Measurements from ENCODE around the gene TEKT5.
A peak's percentile ranks its signal among the peaks of the same experiment; 100 is the strongest.
"Not testable (repeated sequence)": the region's sequence is repeated elsewhere in the genome, so short reads cannot be mapped to it uniquely, and the experiment has no call there.

TEKT5 gene

GRCh38 chr16:10694830-10695229 is at the start of gene TEKT5:
TEKT5 (minus strand) TSS chr16:10694930; CDS start chr16:10694873, 57 bp downstream.
- no peak for DNase-seq

GRCh38 chr16:10743610-10744369 is 49.1 kb upstream of the TEKT5 start, which contains the start of gene NUBP1:
NUBP1 (plus strand) TSS chr16:10743842; CDS start chr16:10743864, 22 bp downstream.
- DNase-seq = peak; percentile 82

GRCh38 chr16:10743227-10743609 is 48.5 kb upstream of the TEKT5 start:
- no peak for DNase-seq

- DNase-seq = no peak
Observed at GRCh38 chr16:10741844-10742243, 47.1 kb upstream of the TEKT5 start.

GRCh38 chr16:10741249-10741648 is 46.5 kb upstream of the TEKT5 start:
- not testable (repeated sequence) for DNase-seq

- DNase-seq = no peak
Observed at GRCh38 chr16:10740845-10741208, 46.1 kb upstream of the TEKT5 start.

- no peak for DNase-seq
Observed at GRCh38 chr16:10740000-10740844, 45.5 kb upstream of the TEKT5 start.

- DNase-seq = no peak
Observed at GRCh38 chr16:10738231-10739077, 43.7 kb upstream of the TEKT5 start.

- DNase-seq = peak; percentile 74
Observed at GRCh38 chr16:10737068-10737625, 42.4 kb upstream of the TEKT5 start.

- DNase-seq = no peak
Observed at GRCh38 chr16:10731790-10732189, 37.1 kb upstream of the TEKT5 start.

- peak; percentile 28 for DNase-seq
Observed at GRCh38 chr16:10729104-10730048, 34.6 kb upstream of the TEKT5 start.

GRCh38 chr16:10728003-10728887 is 33.5 kb upstream of the TEKT5 start:
- no peak for DNase-seq

GRCh38 chr16:10708969-10709368 is 14.2 kb upstream of the TEKT5 start:
- DNase-seq = no peak

- DNase-seq = no peak
Observed at GRCh38 chr16:10699756-10700155, 5.0 kb upstream of the TEKT5 start.

- DNase-seq = no peak
Observed at GRCh38 chr16:10694306-10694705, 424 bp downstream of the TEKT5 start.

GRCh38 chr16:10693889-10694288 is 841 bp downstream of the TEKT5 start:
- DNase-seq = no peak

GRCh38 chr16:10692470-10692869 is 2.3 kb downstream of the TEKT5 start:
- DNase-seq = no peak

GRCh38 chr16:10688726-10689125 is 6.0 kb downstream of the TEKT5 start:
- DNase-seq = no peak

GRCh38 chr16:10688291-10688690 is 6.4 kb downstream of the TEKT5 start:
- DNase-seq = peak; percentile 61

- DNase-seq = no peak
Observed at GRCh38 chr16:10685709-10686108, 9.0 kb downstream of the TEKT5 start.
